ENCODE measurements around the gene FADS2. TPM values are rescaled to one million over a fixed set of nuclear protein-coding genes. Genes with fewer than 3 reads are reported as not detected.

FADS2 gene
- total RNA-seq, 1 experiment from 2014 or later, result 1,097 TPM

- Histone ChIP-seq H3K27ac (ENCODE audit: low read depth, low read length, poor library complexity, severe bottlenecking) (peak overlapping the region; percentile 100), H3K4me1 (ENCODE audit: insufficient read depth, low read length, poor library complexity, severe bottlenecking) (peaks cover 16% of the 10 kb centered on the region), H3K4me3 (ENCODE audit: low read depth, low read length, poor library complexity, severe bottlenecking) (peak overlapping the region; percentile 100), H3K9me3 (ENCODE audit: low read depth, low read length, poor library complexity, severe bottlenecking) (no peaks in the 10 kb centered on the region), H3K36me3 (ENCODE audit: insufficient read depth, low read length, poor library complexity, severe bottlenecking) (peaks cover 64% of the 10 kb centered on the region), H3K27me3 (replicated peaks; ENCODE audit: insufficient read depth, low read depth, low read length, poor library complexity) (no peaks in the 10 kb centered on the region)
- ChIA-PET POLR2A (ENCODE audit: low non-redundant PET) (no interaction called here), CTCF (no interaction called here)
- peak; percentile 84 for DNase-seq (ENCODE audit: low spot score)
- BruUV-seq (replicated peaks), result TSS peak; percentile 83
- TF ChIP-seq EZH2 (IDR thresholded peaks at IDR 0.05; ENCODE audit: borderline replicate concordance, low read depth, low read length, poor library complexity, severe bottlenecking), result no peak
- no peak for TF ChIP-seq CTCF (conservative IDR thresholded peaks at IDR 0.05; ENCODE audit: low read depth, low read length)
- intact Hi-C loops (cut with micrococcal nuclease; ENCODE audit: unreplicated experiment), result no loop called here
Observed at GRCh38 chr11:61791737-61792309, 36.3 kb upstream of the FADS2 start.

- ChIA-PET POLR2A (ENCODE audit: low non-redundant PET) (no interaction called here), CTCF (interaction anchor here (0.6 to 1.2 kb wide), 4 partner anchors 24 to 888 kb away, joined by 3 to 4 read pairs (median 4); partner anchors contain the start of gene FADS1)
- H3K9me3 ChIP-seq (ENCODE audit: low read depth, low read length, poor library complexity, severe bottlenecking), result no peaks in the 10 kb centered on the region
- intact Hi-C loops (cut with micrococcal nuclease; ENCODE audit: unreplicated experiment), result no loop called here
- H3K4me1 ChIP-seq (ENCODE audit: insufficient read depth, low read length, poor library complexity, severe bottlenecking), result peaks cover 16% of the 10 kb centered on the region
- TF ChIP-seq EZH2 (IDR thresholded peaks at IDR 0.05; ENCODE audit: borderline replicate concordance, low read depth, low read length, poor library complexity, severe bottlenecking) (no peak), CTCF (conservative IDR thresholded peaks at IDR 0.05; ENCODE audit: low read depth, low read length) (no peak)
- peaks cover 62% of the 10 kb centered on the region for H3K36me3 ChIP-seq (ENCODE audit: insufficient read depth, low read length, poor library complexity, severe bottlenecking)
- DNase-seq (ENCODE audit: low spot score), result peak; percentile 98
- peak within 1 kb of the TSS; percentile 100 for H3K4me3 ChIP-seq (ENCODE audit: low read depth, low read length, poor library complexity, severe bottlenecking)
- H3K27ac ChIP-seq (ENCODE audit: low read depth, low read length, poor library complexity, severe bottlenecking), result peak within 1 kb of the TSS; percentile 100
- H3K27me3 ChIP-seq (replicated peaks; ENCODE audit: insufficient read depth, low read depth, low read length, poor library complexity), result no peaks in the 10 kb centered on the region
- no TSS peak for BruUV-seq (replicated peaks)
Observed at GRCh38 chr11:61792310-61793082, 35.6 kb upstream of the FADS2 start, which contains the start of the genes FEN1 and TMEM258. Gene FEN1, plus strand, starts transcription at chr11:61792911. Its CDS starts 2,451 bp downstream, at chr11:61795362. Gene TMEM258, minus strand, starts transcription at chr11:61792599. Its CDS starts 41 bp downstream, at chr11:61792558.

GRCh38 chr11:61793083-61793828 is 34.8 kb upstream of the FADS2 start:
- Histone ChIP-seq H3K9me3 (ENCODE audit: low read depth, low read length, poor library complexity, severe bottlenecking) (no peaks in the 10 kb centered on the region), H3K27ac (ENCODE audit: low read depth, low read length, poor library complexity, severe bottlenecking) (peak overlapping the region; percentile 100), H3K36me3 (ENCODE audit: insufficient read depth, low read length, poor library complexity, severe bottlenecking) (peaks cover 61% of the 10 kb centered on the region), H3K4me1 (ENCODE audit: insufficient read depth, low read length, poor library complexity, severe bottlenecking) (peaks cover 17% of the 10 kb centered on the region), H3K4me3 (ENCODE audit: low read depth, low read length, poor library complexity, severe bottlenecking) (peak overlapping the region; percentile 100), H3K27me3 (replicated peaks; ENCODE audit: insufficient read depth, low read depth, low read length, poor library complexity) (no peaks in the 10 kb centered on the region)
- TSS peak; percentile 45 for BruUV-seq (replicated peaks)
- DNase-seq (ENCODE audit: low spot score), result no peak
- ChIA-PET CTCF (interaction anchor here (0.6 to 1.2 kb wide), 4 partner anchors 23 to 888 kb away, joined by 3 to 4 read pairs (median 4); partner anchors contain the start of gene FADS1), POLR2A (ENCODE audit: low non-redundant PET) (no interaction called here)
- intact Hi-C loops (cut with micrococcal nuclease; ENCODE audit: unreplicated experiment), result no loop called here
- TF ChIP-seq EZH2 (IDR thresholded peaks at IDR 0.05; ENCODE audit: borderline replicate concordance, low read depth, low read length, poor library complexity, severe bottlenecking), result no peak
- TF ChIP-seq CTCF (conservative IDR thresholded peaks at IDR 0.05; ENCODE audit: low read depth, low read length), result no peak

All from A673 (cell line).